ENCODE measurements around the gene ARHGEF2. TPM values are rescaled to one million over a fixed set of nuclear protein-coding genes. Genes with fewer than 3 reads are reported as not detected.

Gene ARHGEF2
- total RNA-seq: 42.7 and 50.3 TPM in 2 replicates

DNA sequence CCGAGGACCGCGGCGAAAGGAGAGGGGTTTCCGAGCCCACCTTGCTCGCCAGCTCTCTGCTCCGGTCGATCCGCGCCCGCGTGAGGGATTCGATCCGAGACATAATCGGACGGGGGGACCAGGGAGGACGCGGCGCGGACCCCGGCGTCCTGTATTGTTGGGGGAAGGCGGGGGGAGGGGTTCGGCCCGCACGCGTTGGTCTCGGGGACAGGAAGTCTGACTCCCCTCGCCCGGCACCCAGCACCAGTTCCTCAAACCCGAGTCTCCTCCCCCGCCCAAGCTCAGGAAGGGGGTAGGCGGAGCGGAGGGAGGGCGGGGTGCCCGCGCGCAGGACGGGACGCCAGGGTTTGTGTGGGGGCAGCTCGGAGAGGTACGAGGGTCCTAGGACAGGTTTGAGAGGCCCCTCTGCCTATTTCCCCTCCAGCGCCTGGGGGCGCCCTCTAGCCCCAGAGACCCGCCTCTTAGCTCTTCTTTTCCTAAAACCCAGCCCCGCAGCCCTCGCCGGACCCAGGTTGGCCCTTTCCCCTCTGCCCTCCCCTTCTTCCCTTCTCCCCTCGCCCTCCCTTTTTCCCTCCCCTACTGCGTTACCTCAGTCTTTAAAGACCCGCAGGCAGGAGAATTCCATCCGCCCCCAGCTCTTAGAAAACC is at the start of gene ARHGEF2:
ARHGEF2 (minus strand) TSS at position 223 of the 648 bp plus-strand sequence; CDS start at position 103, 120 bp downstream.

DNA sequence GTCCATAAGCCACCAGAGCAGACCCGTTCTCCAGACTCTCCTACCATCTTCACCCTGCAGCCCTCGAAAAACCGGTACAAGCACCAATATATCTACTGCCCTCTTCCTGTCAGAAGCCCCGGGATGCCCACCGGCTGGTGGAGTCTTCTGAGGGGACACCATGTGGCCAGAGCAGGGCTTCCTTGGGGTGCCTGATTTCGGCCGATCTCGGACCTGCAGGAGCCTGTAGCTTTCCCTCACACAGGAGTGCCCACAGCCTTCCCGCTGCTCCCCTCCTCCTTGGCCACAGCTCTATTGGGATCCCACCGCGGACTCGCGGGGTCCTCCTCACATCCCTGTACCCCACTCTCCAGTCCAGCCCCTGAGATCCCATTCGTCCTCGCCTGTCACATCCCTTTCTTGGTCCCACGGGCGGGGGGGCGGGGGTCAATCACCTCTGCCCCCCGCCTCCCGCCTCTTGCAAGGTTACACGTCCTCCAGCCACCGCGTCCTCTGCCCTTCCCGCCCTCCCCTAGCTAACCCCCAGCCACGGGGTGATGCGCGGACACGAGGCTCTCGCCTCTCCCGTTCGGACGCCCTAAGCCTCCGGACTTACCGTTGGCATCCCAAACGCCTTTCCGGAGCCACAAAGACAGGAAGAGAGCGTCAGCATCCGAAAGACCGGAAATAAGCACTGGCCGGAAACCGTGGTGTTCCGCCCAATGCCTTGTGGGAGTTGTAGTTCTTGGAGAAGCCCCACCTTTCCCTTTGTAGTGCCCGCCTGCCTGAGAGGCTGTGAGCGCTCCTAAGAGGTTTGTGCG is 42.1 kb upstream of the ARHGEF2 start, which contains the start of gene SSR2:
SSR2 (minus strand) TSS at position 659 of the 800 bp plus-strand sequence. CDS start 784 bp downstream, outside the sequence.

DNA sequence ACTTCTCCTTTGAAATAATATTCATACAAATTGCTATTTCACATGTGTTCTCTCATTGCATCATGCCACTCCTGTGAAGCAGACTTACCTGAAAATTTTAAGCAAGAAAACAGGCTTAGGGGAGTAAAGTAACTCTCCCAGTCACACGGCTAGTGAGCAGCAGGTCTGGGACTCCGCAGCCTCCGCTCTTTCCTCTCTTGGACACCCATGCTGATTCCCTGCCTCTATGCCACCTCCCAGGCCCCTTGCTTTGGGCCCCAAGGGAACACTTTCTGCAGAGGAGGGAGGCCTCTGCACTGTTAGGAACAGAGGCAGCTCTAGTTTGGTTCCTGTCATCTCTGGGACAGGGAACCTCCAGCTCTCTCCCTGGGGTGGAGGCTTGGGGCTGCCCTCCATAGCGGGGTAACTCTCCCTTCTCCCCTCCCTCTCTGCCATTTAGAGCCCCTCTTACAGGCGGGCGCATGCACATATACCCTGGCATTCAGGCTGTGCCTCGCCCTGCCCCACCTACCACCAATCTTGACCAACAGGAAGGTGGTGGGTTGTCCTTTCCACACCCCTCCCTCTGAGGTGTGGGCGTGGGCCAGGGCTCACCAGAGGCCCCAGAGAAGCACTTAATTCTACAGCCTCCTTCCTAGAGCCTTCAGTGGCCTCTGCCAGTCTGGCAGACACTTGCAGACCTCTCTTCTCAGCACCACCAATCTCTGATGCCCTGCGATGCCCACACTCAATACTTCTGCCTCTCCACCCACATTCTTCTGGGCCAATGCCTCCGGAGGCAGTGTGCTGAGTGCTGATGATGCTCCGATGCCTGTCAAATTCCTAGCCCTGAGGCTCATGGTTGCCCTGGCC is 37.1 kb downstream of the ARHGEF2 start, which contains the start of gene RXFP4:
RXFP4 (plus strand) TSS at position 646 of the 852 bp plus-strand sequence; CDS start at position 718, 72 bp downstream.

DNA sequence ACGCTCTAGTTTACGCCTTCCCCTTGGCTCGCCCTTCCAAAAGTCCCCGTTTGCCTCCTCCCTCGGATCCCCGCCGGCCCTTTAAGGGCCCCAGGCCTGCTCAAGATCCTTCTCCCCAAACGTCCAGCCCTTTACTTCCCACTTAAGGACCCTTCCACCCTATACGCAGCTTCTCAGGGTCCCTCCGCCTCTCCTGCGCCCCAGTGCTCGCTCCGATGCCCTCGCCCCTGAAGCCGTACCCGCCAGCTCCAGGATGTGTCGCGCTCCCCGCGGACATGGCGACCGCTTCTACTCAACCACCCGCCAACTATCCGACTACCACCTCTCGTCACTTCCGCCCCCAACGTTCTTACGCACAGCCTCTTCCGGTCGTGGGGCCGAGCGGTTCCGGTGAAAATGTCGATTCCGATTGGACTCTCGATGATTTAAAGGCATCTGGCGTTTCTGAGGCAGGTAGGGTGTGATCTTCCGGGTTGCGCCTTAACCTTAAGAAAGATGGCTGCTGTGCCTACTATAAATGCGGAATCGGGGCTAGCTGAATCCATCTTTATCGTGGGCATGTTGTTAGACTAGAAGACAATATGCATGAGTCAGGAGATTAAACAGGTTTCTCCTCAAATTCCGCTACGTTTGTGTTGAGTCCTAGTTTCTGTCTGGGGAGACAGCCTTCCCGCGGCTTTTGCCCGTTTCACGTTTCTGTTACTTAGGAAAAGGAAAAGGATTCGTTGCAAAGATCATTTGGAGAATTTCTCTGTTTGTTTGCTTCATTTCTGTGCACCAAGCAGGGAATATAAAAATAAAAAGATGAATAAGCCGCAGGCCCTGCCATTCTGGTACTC is 44.0 kb downstream of the ARHGEF2 start, which contains the start of gene KHDC4:
KHDC4 (minus strand) TSS at position 317 of the 839 bp plus-strand sequence; CDS start at position 277, 40 bp downstream.

DNA sequence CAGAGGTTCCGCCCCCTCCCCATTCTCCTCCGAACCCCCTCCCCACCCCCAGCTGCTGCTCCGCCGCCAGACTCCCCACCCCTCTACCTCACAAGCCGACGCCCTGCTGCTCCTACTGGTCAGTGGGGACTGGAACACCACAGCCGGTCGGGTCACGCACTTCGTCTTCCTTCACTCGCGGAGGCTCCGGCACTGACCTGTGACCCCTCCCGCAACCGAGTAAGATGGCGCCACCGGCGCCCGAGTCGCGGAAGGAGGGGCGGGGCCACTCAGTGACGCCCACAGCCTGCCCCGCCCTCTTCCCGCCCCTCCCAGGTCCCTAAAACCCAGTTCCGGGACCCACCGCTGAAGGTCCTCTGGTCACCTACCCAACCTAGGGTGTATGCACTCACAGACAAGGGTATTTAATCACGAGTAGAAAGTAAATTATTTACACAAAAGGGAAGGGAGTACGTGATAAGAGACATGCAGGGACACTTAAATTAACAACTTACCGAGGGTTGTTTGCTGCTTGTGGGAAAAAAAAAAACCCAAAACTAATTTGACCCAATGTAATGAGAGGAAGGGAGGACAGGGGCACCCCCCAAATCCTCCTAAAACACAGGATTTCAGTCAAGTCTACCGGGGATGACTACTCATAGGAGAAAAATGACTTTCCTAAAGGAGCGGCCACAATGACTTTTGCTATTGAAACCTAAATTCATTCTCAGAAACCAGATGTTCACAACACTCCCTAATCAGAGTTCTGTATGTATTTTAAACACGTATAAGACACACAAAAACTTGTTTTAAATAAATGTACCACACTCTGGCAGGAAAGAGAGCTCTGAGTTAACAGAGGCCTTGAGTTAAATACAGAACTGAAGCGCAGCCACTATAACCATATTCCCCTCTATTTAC is 66.9 kb downstream of the ARHGEF2 start, which contains the start of gene RIT1:
RIT1 (minus strand) TSS at position 194 of the 900 bp plus-strand sequence. CDS start 588 bp downstream, outside the sequence.

Small RNA genes lying within 50 kb of the gene (small RNA-seq; reads per million reads assigned to genes)
- gene MIR6738 (not detected), gene SCARNA4 (not detected), gene SNORA80E (127 reads per million, percentile 98 among the genes with 10 or more reads in this experiment)

Other genes starting within 250 kb of the ARHGEF2 start
- gene GON4L, start 121.3 kb downstream of the ARHGEF2 start, total RNA-seq: 27.5 and 40.4 TPM in 2 replicates
- 0.39 and 0.54 TPM in 2 replicates for gene SYT11, start 119.0 kb downstream of the ARHGEF2 start, total RNA-seq
- 32.6 and 34.5 TPM in 2 replicates for gene RIT1, start 67.2 kb downstream of the ARHGEF2 start, total RNA-seq
- gene KHDC4, start 44.1 kb downstream of the ARHGEF2 start, total RNA-seq: 25.9 and 27.1 TPM in 2 replicates
- not detected in 2 replicates for gene RXFP4, start 36.9 kb downstream of the ARHGEF2 start, total RNA-seq
- gene SSR2, start 42.4 kb upstream of the ARHGEF2 start, total RNA-seq: 373 and 566 TPM in 2 replicates
- gene UBQLN4, start 75.3 kb upstream of the ARHGEF2 start, total RNA-seq: 18.8 and 34.3 TPM in 2 replicates
- 43.8 and 72.2 TPM in 2 replicates for gene LAMTOR2, start 76.2 kb upstream of the ARHGEF2 start, total RNA-seq
- gene RAB25, start 82.6 kb upstream of the ARHGEF2 start, total RNA-seq: 62.4 and 69.0 TPM in 2 replicates
- gene MEX3A, start 103.9 kb upstream of the ARHGEF2 start, total RNA-seq: 2.9 and 4.7 TPM in 2 replicates
- gene LMNA, start 136.2 kb upstream of the ARHGEF2 start, total RNA-seq: 709 and 1,013 TPM in 2 replicates
- gene SEMA4A, start 175.0 kb upstream of the ARHGEF2 start, total RNA-seq: 7.9 and 12.6 TPM in 2 replicates
- gene SLC25A44, start 215.6 kb upstream of the ARHGEF2 start, total RNA-seq: 7.9 and 18.0 TPM in 2 replicates
- gene PMF1, start 234.5 kb upstream of the ARHGEF2 start, total RNA-seq: 56.9 and 58.9 TPM in 2 replicates